ENCODE measurements around the gene GPX3.

GPX3 gene

DNA sequence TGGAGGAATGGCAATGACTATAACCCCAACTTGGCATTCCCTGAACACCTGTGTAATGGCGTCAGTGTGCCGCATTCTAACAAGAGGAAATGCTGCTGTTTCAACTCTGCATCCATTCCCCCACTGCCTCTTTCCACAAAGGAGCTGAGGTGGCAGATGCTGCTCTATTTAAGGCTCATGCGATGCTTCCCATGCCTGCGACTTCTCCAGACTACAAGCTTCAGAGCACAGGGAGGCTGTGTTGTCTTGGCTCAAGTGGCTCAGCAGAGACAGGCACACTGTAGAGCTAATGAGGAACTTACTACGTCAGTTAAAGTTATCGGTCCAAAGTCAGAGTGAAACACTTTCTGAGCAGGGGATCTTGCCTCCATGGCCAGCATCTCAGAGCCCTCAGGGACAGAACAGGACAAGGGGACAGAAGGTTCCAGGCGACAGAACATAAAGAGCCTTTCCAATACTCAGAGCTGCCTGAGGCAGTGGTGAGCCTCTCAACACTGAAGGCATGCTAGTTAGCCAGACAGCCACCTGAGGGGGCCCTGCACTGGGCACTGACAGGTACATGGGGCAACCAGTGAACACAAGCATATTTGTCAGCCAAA lies 38.6 kb downstream of the GPX3 start:
- DNase-seq, result no peak

GRCh38 chr5:151060742-151061141 lies 40.4 kb downstream of the GPX3 start:
- DNase-seq, result no peak

- DNase-seq, result no peak
Measured at GRCh38 chr5:151062405-151063141, 42.2 kb downstream of the GPX3 start.

GRCh38 chr5:151063142-151063989 lies 43.0 kb downstream of the GPX3 start:
- DNase-seq, result no peak

DNA sequence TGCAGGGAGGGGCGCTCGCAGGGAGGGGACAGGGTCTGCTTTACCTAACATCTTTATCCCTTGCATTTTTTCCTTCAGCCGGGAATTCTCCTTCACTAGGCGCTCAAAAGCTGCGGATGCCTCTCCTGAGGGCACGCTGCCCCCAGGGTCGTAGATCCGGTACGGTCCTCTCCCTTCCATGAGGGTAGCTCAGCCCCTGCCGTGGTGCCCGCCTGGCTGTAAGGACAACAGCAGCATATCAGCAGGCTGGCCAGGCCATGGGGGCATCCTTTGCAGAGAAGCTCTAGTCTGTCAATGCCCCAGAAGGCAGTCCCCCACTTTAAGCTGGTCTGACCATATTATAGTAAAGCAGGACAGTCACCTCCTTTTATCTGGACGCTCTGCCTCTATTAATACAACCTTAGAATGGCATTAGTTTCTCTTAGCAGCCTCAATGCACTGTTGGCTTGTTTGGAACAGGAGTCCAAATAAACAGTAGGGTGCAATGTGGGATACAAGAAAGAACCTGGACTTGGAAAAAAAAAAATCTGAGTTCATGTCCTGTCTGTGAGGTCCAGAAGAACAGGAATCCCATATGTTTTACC lies 44.6 kb downstream of the GPX3 start:
- DNase-seq, result no peak

DNA sequence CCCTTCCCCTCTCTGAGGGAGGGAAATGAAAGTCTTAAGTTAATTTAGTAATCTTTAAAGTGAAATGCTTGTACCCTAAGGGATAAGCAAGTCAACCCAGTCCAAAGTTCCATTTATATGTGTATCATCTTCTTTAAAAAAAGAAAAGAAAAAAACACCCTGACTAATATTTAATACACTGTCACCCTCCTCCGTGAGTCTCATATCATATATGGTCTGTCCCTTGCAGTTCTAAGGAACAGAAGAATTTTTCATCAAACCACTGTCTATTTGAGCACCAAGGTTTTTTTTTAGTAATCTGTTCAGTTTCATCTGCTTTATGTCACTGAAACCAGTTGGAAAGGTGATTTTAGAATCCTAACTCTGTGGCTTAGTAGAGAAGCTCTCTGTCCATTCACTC lies 45.2 kb downstream of the GPX3 start:
- no peak for DNase-seq

GRCh38 chr5:151066920-151067319 lies 46.5 kb downstream of the GPX3 start:
- no peak for DNase-seq

DNA sequence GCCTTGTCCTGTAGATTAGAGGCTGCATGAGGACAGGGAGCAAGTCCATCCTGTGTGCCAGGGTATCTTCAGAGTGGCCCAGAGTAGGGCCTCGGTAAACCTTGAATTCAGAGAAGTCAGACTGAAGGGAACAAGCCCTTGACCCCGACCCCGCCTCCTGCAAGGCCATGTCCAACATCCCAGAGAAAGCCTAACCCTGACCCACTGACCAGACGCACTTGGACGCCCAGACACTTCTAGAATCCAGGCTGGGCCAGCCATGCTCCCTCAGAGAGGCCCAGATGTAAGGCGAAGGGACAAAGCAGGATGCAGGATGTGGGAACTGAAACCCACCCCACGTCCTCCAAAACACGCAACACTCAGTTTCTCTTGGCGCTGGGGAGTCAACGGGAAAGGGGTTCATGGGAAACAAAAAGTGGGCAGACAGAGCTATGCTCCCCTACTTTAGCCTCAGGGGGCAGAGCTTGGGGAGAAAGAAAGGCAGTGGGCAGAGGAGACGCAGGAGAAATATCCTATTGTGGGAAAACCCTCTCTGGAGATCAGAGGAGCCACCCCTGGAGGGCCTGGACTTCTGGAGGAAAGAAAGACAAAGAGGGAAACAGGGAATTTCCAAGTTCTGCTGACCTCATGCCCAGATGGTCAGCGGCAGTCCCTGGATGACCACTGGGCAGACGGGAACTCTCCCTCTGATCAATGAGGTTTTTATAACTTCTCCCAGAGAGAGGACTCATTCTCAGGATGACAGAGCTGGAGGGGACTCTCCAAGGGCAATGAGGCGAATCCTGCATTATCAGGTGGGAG lies 47.4 kb downstream of the GPX3 start:
- DNase-seq, result no peak

DNA sequence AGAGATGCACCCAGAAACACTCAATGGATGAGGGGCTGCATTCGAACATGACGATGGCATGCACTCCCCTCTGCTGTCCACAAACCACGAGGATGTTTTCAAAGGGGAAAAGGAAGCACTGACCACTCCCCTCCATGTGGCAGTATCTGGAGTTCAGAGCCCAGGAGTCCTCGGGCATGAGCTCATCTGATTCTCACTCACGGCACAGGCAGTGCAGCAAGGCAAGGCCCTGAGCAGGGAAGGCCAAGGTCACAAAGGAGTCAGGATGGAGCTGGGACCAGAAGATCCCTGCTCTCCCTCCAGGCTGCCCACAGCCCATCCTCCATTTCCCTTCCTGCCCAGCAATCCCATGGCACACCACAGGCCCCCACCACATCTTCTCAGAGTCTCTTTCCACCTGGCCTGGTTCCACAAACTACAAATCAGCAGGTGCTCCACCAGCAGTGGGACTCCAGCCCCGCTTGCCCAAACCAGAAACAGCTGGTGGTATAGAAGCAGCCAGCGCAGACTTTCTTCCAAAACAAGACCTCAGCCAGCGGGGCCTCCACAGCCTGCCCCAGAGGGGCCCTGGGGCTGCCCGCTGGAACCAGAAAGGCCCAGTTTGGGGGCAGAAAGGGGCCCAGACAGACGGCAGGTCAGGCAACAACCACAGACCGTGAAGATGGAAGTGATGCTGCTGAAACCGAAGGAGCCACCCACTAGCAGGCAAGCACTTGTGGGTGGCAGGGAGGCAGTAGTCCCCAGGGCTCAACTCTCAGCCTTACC lies 48.2 kb downstream of the GPX3 start:
- peak; percentile 22 for DNase-seq

- no peak for DNase-seq
Measured at GRCh38 chr5:151070449-151070848, 50.1 kb downstream of the GPX3 start.

- DNase-seq, result no peak
Measured at GRCh38 chr5:151071021-151071420, 50.6 kb downstream of the GPX3 start.

DNA sequence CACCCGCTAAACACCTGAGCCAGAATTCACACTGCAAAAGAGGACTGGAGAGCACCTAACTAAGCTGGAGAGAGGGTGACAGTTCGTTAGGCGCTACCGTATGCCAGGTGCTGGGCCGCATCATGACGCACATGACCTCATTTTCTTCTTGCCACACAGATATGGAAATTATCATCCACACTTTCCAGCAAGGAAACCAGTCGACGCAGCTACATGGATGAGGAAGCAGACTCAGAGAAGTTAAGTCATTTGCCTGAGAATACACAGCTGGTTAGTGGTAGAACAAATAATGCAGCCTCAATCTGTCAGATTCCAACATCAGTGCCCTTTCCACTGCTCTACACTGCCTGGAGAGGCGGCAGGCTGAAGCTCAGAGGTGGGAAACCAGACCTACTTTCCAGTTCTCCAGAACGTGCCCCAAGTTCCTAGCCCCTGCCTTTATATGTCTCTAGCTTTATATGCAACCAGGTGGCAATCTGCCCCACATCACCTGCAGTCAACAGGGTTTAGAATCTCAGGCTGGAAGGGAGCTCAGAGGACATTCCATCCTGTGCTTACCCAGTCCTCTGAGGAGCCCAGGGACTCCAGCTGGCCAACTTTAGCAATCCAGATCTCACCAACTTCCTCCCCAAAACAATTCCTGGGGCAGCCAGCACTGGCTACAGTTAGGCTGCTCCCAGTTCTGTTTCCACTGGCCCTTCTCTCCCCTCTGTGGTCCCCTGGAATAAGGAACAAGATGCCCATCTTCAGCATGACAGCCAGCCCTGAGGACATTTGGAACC lies 51.6 kb downstream of the GPX3 start:
- no peak for DNase-seq

DNA sequence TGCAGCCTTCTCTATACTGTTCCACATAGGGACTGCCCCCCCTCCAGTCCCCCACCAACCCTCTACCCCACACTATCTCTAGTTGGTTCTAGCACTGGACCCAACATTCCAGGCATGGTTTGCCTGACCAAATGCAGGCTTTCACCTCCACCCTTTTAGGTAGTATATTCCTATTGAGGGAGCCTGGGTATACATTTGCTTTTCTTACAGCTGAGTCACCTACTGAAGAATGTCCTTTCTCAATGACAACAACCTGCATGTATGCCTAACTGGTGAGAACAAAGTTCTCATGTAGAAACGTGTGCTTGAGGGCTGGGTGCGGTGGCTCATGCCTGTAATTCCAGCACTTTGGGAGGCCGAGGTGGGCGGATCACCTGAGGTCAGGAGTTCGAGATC lies 52.2 kb downstream of the GPX3 start:
- DNase-seq, result no peak

- DNase-seq, result no peak
Measured at GRCh38 chr5:151073280-151073679, 52.9 kb downstream of the GPX3 start.

GRCh38 chr5:151074557-151074956 lies 54.2 kb downstream of the GPX3 start:
- DNase-seq, result no peak

DNA sequence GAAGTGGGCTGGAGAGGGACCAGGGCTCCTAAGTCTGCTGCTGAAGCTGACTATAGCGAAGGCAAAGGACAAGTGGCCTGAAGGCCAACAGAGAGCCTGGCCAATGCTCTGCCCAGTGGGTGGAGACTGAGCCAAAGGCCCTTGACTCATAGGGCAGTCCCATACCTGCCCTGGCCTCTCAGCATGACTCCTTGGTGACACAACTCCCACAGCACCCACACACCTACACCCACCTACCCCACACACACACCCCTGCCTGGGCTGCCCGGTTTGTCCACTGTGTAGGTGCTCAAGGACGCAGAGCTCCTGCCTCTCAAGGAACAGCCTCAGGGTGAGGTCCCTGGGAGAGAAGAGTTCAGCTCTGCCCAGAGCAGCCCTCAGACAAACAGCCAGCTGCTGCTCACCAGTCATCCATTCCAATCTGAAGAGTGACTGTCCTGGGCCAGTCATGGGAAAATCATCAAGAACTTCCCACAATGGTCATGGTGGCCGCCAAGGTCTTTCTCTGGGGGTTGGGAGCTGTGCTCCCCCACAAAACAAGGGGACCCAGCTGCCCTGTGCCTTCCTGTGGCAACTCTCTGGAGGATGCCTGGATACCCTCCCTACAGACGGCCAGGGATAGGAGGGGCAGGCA lies 55.4 kb downstream of the GPX3 start:
- no peak for DNase-seq

GRCh38 chr5:151076616-151077015 lies 56.2 kb downstream of the GPX3 start:
- DNase-seq, result no peak

- DNase-seq, result no peak
Measured at GRCh38 chr5:151077419-151077818, 57.0 kb downstream of the GPX3 start.

DNA sequence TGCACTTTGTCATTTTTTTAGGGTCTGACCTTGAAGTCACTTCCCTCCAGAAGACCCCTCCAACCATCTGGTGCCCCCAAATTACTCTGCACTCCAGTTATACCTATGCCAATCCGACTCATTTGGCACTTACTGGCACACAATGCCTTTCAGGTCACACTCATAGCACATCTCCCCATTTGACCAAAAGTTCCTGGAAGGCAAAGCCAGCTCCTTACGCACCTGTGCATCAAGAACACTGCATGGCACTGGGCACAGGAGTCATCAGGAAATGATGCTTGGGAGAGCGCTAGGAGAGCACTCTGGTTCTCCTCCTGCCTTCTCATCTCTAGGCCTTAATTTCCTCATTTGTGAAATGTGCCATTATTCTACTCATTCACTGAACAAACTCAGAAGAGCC lies 57.6 kb downstream of the GPX3 start:
- no peak for DNase-seq
